LNCaP clone FGC (cell line): ENCODE data around the gene MAIP1.

Experiments used
- DNase-seq: peaks from one replicate; pipeline ENCODE4 v3.0.0-alpha.2; 2011; ENCODE audit warnings: low read depth
- H3K4me3 ChIP-seq: 2 replicates; pipeline ENCODE4 v1.5.1; 2011; ENCODE audit warnings: mild to moderate bottlenecking, low read depth, low read length, control low read depth
- TF ChIP-seq, protein P1 (sequence below): IDR thresholded peaks from 2 replicates; pipeline ENCODE4 v1.5.1; 2012; ENCODE audit warnings: mild to moderate bottlenecking; ENCODE audit not compliant: control insufficient read depth, insufficient read depth; ENCODE audit errors: extremely low read depth

The MAIP1 gene

DNA sequence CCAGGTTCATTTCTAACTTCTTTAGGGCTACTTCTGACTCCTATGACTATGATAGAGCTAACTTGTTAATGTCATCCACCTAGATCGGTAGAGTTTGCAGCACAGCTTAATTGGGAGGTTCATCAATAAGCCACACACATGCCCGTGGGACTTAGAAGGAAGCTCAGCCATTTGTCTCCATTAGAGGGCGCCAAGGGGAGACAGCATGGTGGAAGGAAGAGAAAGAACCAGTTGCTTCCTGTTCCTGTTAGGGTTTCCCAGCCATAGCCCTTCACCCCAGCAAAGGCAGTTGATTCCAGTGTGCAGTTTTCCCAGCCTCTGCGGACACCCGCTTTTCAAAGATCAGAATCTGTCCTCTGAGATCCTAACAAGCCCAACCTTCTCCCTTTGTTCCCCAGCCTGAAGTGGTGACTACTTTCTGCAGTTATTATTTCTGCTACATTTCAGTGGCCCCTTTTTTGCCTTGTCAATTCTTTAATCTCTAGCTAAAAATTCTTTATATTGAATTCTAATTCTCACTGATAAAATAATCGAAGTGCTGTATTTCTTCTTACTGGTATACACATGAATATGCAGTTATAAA is 30.3 kb downstream of the MAIP1 start:
- TF ChIP-seq, protein P1, sequence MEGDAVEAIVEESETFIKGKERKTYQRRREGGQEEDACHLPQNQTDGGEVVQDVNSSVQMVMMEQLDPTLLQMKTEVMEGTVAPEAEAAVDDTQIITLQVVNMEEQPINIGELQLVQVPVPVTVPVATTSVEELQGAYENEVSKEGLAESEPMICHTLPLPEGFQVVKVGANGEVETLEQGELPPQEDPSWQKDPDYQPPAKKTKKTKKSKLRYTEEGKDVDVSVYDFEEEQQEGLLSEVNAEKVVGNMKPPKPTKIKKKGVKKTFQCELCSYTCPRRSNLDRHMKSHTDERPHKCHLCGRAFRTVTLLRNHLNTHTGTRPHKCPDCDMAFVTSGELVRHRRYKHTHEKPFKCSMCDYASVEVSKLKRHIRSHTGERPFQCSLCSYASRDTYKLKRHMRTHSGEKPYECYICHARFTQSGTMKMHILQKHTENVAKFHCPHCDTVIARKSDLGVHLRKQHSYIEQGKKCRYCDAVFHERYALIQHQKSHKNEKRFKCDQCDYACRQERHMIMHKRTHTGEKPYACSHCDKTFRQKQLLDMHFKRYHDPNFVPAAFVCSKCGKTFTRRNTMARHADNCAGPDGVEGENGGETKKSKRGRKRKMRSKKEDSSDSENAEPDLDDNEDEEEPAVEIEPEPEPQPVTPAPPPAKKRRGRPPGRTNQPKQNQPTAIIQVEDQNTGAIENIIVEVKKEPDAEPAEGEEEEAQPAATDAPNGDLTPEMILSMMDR = peak; percentile 70
- H3K4me3 ChIP-seq = no peak overlapping the region
- DNase-seq = peak; percentile 33

GRCh38 chr2:199987586-199987985 is 32.2 kb downstream of the MAIP1 start:
- no peak for DNase-seq
- TF ChIP-seq, protein P1 = no peak
- H3K4me3 ChIP-seq = no peak overlapping the region

GRCh38 chr2:199988151-199988550 is 32.8 kb downstream of the MAIP1 start:
- H3K4me3 ChIP-seq = no peak overlapping the region
- TF ChIP-seq, protein P1 = no peak
- DNase-seq = no peak

DNA sequence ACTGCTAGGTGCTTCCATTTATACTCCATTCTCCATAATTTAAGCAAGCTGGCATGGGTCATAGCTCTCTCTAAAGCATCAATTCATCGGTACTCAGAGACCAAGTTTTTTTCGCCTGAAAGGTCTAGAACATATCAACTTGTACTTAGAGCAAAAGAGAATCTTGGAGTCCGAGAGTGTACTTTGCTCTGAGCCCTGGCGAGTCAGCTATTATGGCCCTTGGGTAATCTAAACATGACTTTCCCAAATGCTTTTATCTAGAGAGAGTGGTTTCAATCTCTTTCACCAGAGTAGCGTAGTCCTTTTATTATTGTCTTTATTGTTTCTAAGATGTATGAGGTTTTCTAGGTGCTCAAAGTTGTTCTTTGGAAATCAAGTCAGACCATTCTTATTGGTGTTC is 34.4 kb downstream of the MAIP1 start:
- no peak overlapping the region for H3K4me3 ChIP-seq
- DNase-seq = no peak
- TF ChIP-seq, protein P1 = no peak

DNA sequence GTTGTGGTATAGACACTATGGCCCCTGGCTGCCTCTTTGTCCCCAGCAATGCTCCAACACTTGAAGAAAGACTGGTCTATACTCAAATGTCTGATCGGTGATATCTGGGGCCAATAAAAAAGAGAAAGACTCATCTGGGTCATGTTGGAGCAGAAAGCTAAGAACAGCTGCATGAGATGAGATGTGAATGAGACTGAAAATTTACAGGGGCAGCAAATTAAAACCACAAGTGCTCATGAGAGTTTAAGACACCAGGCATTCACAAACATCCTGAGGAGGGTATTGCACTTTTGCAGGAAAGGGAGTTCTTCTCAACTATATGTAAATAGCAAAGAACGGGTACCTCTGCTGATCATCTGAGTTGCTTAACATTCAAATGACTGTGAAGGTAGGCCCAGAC is 36.3 kb downstream of the MAIP1 start:
- H3K4me3 ChIP-seq = no peak overlapping the region

GRCh38 chr2:199992296-199992695 is 36.9 kb downstream of the MAIP1 start:
- no peak for DNase-seq

More for the DNA sequence above, 36.3 kb downstream of the MAIP1 start:
- no peak for DNase-seq
- TF ChIP-seq, protein P1 = no peak

More at GRCh38 chr2:199992296-199992695, 36.9 kb downstream of the MAIP1 start:
- TF ChIP-seq, protein P1 = no peak
- no peak overlapping the region for H3K4me3 ChIP-seq
